ENCODE data around the gene BNC2.

The BNC2 gene

DNA sequence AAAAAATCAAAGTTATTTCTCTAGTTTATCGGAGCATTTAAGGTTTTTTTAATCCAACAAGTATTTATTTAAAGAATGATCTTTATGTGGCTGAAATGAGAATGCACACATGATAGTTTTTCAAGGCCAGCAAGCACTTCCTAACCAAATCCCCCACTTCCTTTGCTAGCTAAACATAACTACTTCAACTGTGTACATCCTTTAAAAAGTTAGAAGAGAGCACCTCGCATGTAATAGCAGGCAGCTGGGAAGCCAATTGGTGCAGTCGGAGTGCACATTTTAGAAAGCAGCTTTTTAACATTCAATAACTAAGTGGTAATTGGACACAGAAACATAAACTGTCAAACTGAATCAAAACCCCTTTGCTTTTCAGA lies 245.7 kb downstream of the BNC2 start:
- DNase-seq: no peak

GRCh38 chr9:16623989-16624743 lies 246.3 kb downstream of the BNC2 start:
- DNase-seq: no peak

- DNase-seq: no peak
Observed at GRCh38 chr9:16622541-16622940, 247.9 kb downstream of the BNC2 start.

DNA sequence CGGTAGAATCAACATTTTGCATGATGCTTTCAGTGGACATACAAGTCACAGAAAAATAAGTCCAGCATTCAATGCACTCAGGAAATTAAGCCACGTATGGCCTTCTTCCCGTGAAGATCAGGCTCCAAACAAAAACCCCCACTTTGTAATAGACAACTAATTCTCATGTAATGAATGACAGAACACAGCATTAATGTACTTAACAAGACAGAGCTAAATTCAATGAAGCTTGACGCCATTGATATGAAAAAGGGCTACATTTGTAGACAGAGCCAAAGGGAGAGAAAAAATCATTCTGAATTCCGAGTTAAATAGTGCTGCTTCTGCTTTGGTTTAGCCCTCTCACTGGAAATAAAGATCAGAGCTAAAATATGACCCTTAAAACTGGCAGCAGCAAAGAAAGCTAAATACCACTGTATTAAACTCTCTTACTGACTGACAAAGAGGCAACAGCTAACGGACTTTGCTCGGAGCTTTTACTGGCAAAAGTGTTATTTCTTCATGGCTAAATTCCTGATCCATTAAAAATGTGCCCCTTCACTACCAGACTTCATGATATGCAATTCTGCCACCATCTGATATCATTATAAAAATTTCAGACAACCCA lies 250.5 kb downstream of the BNC2 start:
- no peak for DNase-seq

DNA sequence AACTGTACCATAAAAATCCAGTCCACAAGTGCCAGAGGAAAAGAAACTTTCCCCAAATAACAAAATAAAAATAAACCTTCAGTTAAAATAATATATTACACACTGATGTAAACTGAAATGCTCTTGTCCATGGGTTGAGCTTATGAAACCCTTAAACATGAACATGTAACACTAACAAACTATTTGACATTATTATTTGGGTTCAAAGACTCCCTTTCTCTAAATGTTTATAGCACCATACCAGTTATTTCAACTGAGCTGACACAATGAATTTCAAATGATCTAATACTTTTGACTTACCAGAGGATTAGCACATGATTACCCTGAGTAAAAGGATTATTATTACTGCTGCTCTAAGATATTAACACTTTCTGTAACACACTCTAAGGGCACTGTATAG lies 251.1 kb downstream of the BNC2 start:
- DNase-seq: no peak

DNA sequence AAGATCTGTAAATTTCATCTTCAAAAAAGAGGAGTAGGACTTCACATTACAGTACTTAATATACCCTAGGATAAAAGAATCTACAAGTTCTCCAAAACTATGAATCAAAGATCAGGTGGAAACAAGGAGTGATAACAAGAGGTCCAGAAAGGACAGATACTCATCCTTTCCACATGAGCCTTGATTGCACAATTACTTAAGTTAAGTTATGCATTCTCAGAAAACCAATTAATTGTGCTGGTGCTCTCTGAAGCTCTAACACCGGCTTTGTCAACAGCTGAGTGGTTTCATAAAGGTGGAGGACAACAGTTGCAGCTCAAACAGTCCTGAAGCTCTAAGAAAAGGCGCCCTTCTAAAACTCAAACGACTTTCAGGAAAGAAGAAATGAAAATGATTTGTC lies 251.9 kb downstream of the BNC2 start:
- DNase-seq: no peak

- no peak for DNase-seq
Observed at GRCh38 chr9:16616686-16617085, 253.8 kb downstream of the BNC2 start.

GRCh38 chr9:16615451-16615850 lies 255.0 kb downstream of the BNC2 start:
- DNase-seq: no peak

DNA sequence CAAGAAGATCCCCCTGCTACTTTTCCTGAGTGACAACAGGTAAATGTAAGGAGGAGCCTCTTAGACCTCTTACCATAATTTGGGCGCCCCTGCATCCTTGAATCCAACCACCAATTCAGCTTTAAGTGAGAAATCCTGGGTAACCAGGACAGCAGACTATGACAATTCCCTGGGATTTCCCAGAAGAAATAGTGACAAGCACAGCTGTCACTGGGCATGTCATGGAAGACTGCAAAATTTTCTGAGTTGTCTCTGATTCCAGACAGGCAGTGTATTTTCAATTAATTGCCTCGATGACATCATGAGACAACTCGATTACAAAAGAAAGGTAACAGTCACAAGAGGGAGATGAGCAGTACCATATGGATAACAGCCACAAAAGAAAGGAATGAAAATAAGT lies 256.9 kb downstream of the BNC2 start:
- DNase-seq: no peak

DNA sequence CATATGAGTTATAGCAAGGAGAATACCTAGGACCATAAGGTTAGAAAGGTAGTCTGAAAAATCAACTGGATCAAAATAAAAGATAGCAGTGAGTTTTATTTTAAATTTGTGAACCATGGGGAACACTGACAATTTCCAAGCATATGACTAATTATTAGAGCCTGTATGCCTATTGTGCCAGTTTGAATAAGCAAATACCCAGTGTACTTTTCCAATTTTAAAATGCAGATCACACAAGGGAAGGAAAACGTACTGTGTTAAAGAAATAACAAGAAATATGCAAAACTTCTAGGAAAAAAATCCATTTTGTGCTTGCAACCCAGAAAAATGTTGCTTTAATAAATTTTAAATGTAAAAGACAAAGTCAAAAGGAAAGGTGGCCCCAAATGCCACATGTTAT lies 257.4 kb downstream of the BNC2 start:
- no peak for DNase-seq

DNA sequence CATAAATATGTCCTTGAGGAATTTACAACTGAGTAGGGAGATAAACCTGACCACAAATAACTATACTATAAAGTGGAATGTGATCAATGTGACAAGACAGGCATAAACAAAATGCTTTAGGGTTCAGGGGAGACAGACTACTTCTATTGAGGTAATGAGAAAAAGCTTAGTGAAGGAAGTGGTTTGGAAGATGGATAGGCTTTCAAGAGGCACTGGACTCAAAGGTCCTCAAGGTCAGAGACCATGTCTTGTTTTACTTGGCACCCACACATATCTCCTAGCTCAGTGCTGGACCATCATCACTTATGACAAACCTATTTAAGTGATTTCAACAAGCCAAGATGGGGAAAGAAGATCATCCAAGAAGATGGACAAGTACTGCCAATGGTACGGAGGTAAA lies 257.8 kb downstream of the BNC2 start:
- DNase-seq: no peak

DNA sequence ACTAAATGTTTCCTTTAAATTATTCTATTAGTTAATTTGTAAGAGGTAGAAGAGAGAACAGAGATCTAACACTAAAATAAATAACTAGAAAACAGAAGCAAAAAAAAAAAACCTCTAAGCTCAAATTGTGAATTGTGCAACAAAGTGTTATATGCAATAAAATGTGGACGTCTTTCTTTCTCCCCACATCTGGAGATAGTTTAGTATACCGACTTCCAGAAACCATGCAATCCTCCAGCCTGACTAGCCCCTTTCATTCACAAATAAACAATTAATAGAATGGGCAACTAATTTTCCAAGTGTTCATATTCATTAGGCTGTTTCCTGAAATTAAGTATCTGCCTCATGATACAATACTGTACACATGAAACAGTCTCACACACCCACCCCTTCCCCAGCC lies 258.5 kb downstream of the BNC2 start:
- DNase-seq: no peak

- no peak for DNase-seq
Observed at GRCh38 chr9:16611001-16611400, 259.5 kb downstream of the BNC2 start.

GRCh38 chr9:16610538-16610937 lies 259.9 kb downstream of the BNC2 start:
- no peak for DNase-seq

- no peak for DNase-seq
Observed at GRCh38 chr9:16608906-16609305, 261.6 kb downstream of the BNC2 start.

DNA sequence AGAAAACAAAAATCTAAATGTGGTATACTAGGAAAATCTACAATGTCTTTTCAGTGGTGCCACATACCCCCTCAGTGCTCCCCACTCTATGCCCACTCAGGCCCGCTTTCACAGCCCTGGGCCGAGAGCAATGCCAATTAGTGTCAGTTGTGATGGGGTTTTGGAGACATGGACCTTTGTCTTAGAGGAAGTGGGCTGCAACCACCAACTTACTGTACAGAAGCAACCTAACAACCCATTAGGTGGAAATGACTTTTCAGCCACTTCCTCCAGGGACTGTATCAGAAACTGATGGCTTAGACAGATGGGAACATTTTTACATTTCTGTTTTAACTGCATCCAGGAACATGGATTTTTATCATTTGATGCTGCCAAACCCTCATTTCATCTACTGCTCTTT lies 268.0 kb downstream of the BNC2 start:
- no peak for DNase-seq

- DNase-seq: no peak
Observed at GRCh38 chr9:16601991-16602390, 268.5 kb downstream of the BNC2 start.

DNA sequence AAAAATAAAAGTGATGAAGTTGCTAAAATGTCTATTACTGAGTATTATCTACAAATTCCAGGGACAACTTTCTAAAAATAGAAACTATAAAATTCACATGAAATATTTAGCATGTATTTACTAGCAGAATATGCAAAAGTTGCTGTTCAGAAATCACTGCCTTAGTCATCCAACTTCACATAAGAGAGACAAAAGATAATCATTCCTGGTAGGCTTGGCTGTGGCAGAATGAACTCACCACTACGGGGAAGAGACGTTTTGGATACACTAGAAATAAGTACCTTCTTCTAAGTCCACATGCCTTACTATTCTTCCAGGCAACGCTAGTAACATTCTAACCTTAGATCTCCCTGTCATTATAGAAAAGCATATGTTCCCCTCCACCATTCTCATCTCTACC lies 272.2 kb downstream of the BNC2 start:
- no peak for DNase-seq

GRCh38 chr9:16597136-16597535 lies 273.3 kb downstream of the BNC2 start:
- no peak for DNase-seq

DNA sequence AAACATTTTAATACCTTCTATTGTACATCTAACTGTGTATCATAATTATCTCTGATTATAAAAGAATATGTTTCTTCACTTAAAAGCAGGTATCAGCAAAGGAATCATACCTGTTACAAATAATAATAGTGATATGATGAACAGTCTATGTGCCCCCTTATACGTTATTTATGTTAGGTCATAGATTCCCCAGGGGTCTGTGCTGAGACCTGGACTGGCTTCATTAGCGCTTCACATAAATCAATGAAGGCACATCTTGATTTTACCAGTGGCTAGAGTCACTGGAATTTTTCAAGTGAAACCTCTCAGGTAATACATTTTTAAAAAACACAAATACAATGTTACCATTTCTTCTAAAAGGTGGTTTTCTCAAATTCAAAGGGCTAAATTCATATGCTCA lies 275.2 kb downstream of the BNC2 start:
- no peak for DNase-seq

- no peak for DNase-seq
Observed at GRCh38 chr9:16594787-16595186, 275.7 kb downstream of the BNC2 start.

GRCh38 chr9:16593746-16594145 lies 276.7 kb downstream of the BNC2 start:
- DNase-seq: no peak

DNA sequence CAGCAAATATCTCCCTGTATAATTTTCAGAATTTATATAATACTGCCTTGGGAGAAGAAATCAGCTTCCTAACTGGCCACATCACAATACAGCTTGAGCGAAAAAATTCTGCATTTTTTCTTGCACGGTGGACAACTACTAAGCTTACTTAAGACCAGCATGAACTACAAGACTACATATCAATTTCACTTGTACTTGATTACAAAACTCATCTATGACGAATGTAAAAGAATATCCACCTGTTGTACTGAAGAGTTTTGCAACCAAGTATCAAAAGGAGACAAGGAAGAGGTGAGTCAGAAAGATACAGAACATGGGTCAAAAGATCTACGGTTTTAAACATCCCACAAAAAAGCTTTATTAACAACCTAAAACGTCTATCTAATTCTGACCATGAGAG lies 279.4 kb downstream of the BNC2 start:
- DNase-seq: no peak

DNA sequence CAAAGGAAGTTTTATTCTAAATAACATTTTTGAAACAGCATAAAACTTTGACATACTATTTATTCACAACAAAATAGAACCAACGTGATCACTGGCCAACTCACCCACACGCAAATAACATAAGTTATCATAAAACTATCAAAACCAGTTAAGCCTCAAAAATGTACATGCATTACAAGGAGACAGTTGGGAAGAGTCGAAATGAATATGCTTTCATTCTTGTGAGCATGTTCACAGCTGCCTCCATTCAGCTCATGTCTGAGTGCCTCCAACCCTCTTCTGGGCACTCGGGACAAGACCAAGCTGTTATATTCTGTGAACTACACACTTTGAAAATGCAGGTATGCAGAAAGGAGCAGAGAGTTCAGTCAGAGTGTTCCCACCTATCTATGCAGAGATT lies 284.9 kb downstream of the BNC2 start:
- no peak for DNase-seq

- no peak for DNase-seq
Observed at GRCh38 chr9:16579872-16580432, 290.5 kb downstream of the BNC2 start.

Data from CD4-positive, alpha-beta T cell treated with Interleukin-4 for 4 hours (primary cell).